Measurements from ENCODE around the gene CIPC. TPM values are rescaled to one million over a fixed set of nuclear protein-coding genes. Genes with fewer than 3 reads are reported as not detected.
A peak's percentile ranks its signal among the peaks of the same experiment; 100 is the strongest.

The CIPC gene
- total and polyA plus RNA-seq, 2 donors = 10.5 to 11.7 TPM

- H3K9me3 ChIP-seq (ENCODE audit: control insufficient read depth in 2 of 2, insufficient read depth in 1 of 2, low read length in 1 of 2) = peaks cover 0 to 3% of the 10 kb centered on the region in 2 donors
- H3K4me3 ChIP-seq (ENCODE audit: low read length in 2 of 2) = no peak overlapping the region
- whole genome bisulfite sequencing = 29% methylated on average over 8 of the region's 8 CpGs
- no peak overlapping the region for H3K27ac ChIP-seq (ENCODE audit: low read depth in 1 of 2, low read length in 1 of 2)
- H3K4me1 ChIP-seq (ENCODE audit: control insufficient read depth in 2 of 2, insufficient read depth in 2 of 2, low read length in 2 of 2) = peaks cover 5 to 14% of the 10 kb centered on the region in 2 donors
- H3K27me3 ChIP-seq (ENCODE audit: control insufficient read depth in 2 of 2, insufficient read depth in 1 of 2, low read length in 1 of 2) = no peaks in the 10 kb centered on the region
- peak in 8 of 9 donors; percentile 63 to 88 (median 74) for DNase-seq (ENCODE audit: low read depth in 6 of 9, low spot score in 9 of 9)
- H3K36me3 ChIP-seq (ENCODE audit: control insufficient read depth in 2 of 2, insufficient read depth in 2 of 2, low read length in 1 of 2) = no peaks in the 10 kb centered on the region
Observed at GRCh38 chr14:77094672-77095284, 3.3 kb upstream of the CIPC start.

- Histone ChIP-seq H3K27ac (ENCODE audit: low read depth in 1 of 2, low read length in 1 of 2) (peak overlapping the region; percentile 92 to 98), H3K36me3 (ENCODE audit: control insufficient read depth in 2 of 2, insufficient read depth in 2 of 2, low read length in 1 of 2) (no peaks in the 10 kb centered on the region), H3K9me3 (ENCODE audit: control insufficient read depth in 2 of 2, insufficient read depth in 1 of 2, low read length in 1 of 2) (no peaks in the 10 kb centered on the region), H3K4me3 (ENCODE audit: low read length in 2 of 2) (peak overlapping the region; percentile 60 to 96), H3K4me1 (ENCODE audit: control insufficient read depth in 2 of 2, insufficient read depth in 2 of 2, low read length in 2 of 2) (peaks cover 5 to 14% of the 10 kb centered on the region in 2 donors), H3K27me3 (ENCODE audit: control insufficient read depth in 2 of 2, insufficient read depth in 1 of 2, low read length in 1 of 2) (no peaks in the 10 kb centered on the region)
- DNase-seq (ENCODE audit: low read depth in 6 of 9, low spot score in 9 of 9) = peak in 2 of 9 donors; percentile 50 to 74
- WGBS = 8% methylated on average over 20 of the region's 20 CpGs
Observed at GRCh38 chr14:77097006-77097699, 905 bp upstream of the CIPC start.

GRCh38 chr14:77098529-77099353 is 683 bp downstream of the CIPC start:
- WGBS = 15% methylated on average over 23 of the region's 23 CpGs
- Histone ChIP-seq H3K9me3 (ENCODE audit: control insufficient read depth in 2 of 2, insufficient read depth in 1 of 2, low read length in 1 of 2) (no peaks in the 10 kb centered on the region), H3K27ac (ENCODE audit: low read depth in 1 of 2, low read length in 1 of 2) (peak overlapping the region; percentile 84 to 89), H3K27me3 (ENCODE audit: control insufficient read depth in 2 of 2, insufficient read depth in 1 of 2, low read length in 1 of 2) (no peaks in the 10 kb centered on the region), H3K4me3 (ENCODE audit: low read length in 2 of 2) (peak overlapping the region; percentile 60 to 96), H3K4me1 (ENCODE audit: control insufficient read depth in 2 of 2, insufficient read depth in 2 of 2, low read length in 2 of 2) (peaks cover 5 to 14% of the 10 kb centered on the region in 2 donors), H3K36me3 (ENCODE audit: control insufficient read depth in 2 of 2, insufficient read depth in 2 of 2, low read length in 1 of 2) (peaks cover 0 to 3% of the 10 kb centered on the region in 2 donors)
- peak in 3 of 9 donors; percentile 10 to 43 (median 24) for DNase-seq (ENCODE audit: low read depth in 6 of 9, low spot score in 9 of 9)

DNA sequence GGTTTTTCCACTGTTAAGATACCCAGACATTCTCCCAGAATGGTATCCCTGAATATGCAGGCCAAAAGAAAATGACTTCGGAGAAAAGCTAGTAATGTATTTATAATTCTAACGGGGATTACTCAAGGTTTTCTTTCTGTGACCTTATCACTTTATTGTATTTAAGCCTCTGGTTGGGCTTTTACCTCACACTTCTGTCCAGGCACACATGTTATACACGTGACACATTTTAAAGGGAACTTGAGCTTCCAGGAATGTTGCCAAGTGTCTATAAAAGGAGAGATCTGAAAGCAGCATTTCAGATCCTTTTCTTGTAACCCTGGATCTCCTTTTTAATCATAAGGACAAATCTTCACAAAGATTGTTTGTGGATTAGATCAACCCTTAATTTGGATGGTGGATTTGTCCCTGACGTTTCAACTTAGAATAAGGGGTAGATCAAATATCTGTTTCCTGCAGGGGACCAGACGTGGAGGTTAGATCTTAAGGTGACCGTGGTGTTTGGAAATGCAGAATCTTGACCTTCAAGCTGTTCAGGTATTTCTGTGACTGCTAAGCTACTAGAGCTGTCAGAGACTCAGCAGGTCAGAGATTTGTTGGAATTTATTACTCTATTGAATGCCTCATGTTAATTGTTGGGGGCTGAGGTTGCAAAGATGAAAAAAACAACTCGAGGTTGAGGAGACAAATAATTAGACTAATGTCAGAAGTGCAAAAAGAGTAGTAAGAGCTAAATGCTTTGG is 1.5 kb downstream of the CIPC start:
- Histone ChIP-seq H3K27me3 (ENCODE audit: control insufficient read depth in 2 of 2, insufficient read depth in 1 of 2, low read length in 1 of 2) (no peaks in the 10 kb centered on the region), H3K36me3 (ENCODE audit: control insufficient read depth in 2 of 2, insufficient read depth in 2 of 2, low read length in 1 of 2) (peaks cover 0 to 5% of the 10 kb centered on the region in 2 donors), H3K9me3 (ENCODE audit: control insufficient read depth in 2 of 2, insufficient read depth in 1 of 2, low read length in 1 of 2) (no peaks in the 10 kb centered on the region), H3K4me1 (ENCODE audit: control insufficient read depth in 2 of 2, insufficient read depth in 2 of 2, low read length in 2 of 2) (peaks cover 5 to 14% of the 10 kb centered on the region in 2 donors), H3K4me3 (ENCODE audit: low read length in 2 of 2) (no peak overlapping the region), H3K27ac (ENCODE audit: low read depth in 1 of 2, low read length in 1 of 2) (no peak overlapping the region)
- WGBS = 77% methylated on average over 7 of the region's 7 CpGs
- DNase-seq (ENCODE audit: low read depth in 6 of 9, low spot score in 9 of 9) = peak in 1 of 9 donors; percentile 17

GRCh38 chr14:77100961-77101360 is 2.9 kb downstream of the CIPC start:
- peaks cover 5% of the 10 kb centered on the region in 2 donors for H3K36me3 ChIP-seq (ENCODE audit: control insufficient read depth in 2 of 2, insufficient read depth in 2 of 2, low read length in 1 of 2)
- no peaks in the 10 kb centered on the region for H3K27me3 ChIP-seq (ENCODE audit: control insufficient read depth in 2 of 2, insufficient read depth in 1 of 2, low read length in 1 of 2)
- 90% methylated on average over 3 of the region's 3 CpGs for WGBS
- H3K27ac ChIP-seq (ENCODE audit: low read depth in 1 of 2, low read length in 1 of 2) = no peak overlapping the region
- H3K9me3 ChIP-seq (ENCODE audit: control insufficient read depth in 2 of 2, insufficient read depth in 1 of 2, low read length in 1 of 2) = no peaks in the 10 kb centered on the region
- DNase-seq (ENCODE audit: low read depth in 6 of 9, low spot score in 9 of 9) = no peak
- H3K4me1 ChIP-seq (ENCODE audit: control insufficient read depth in 2 of 2, insufficient read depth in 2 of 2, low read length in 2 of 2) = peaks cover 5 to 14% of the 10 kb centered on the region in 2 donors
- no peak overlapping the region for H3K4me3 ChIP-seq (ENCODE audit: low read length in 2 of 2)

GRCh38 chr14:77102154-77102553 is 4.1 kb downstream of the CIPC start:
- 97% methylated on average over 4 of the region's 4 CpGs for WGBS
- no peak overlapping the region for H3K4me3 ChIP-seq (ENCODE audit: low read length in 2 of 2)
- peaks cover 5 to 12% of the 10 kb centered on the region in 2 donors for H3K36me3 ChIP-seq (ENCODE audit: control insufficient read depth in 2 of 2, insufficient read depth in 2 of 2, low read length in 1 of 2)
- H3K27me3 ChIP-seq (ENCODE audit: control insufficient read depth in 2 of 2, insufficient read depth in 1 of 2, low read length in 1 of 2) = no peaks in the 10 kb centered on the region
- H3K27ac ChIP-seq (ENCODE audit: low read depth in 1 of 2, low read length in 1 of 2) = no peak overlapping the region
- H3K9me3 ChIP-seq (ENCODE audit: control insufficient read depth in 2 of 2, insufficient read depth in 1 of 2, low read length in 1 of 2) = no peaks in the 10 kb centered on the region
- no peak for DNase-seq (ENCODE audit: low read depth in 6 of 9, low spot score in 9 of 9)
- peaks cover under 1 to 9% of the 10 kb centered on the region in 2 donors for H3K4me1 ChIP-seq (ENCODE audit: control insufficient read depth in 2 of 2, insufficient read depth in 2 of 2, low read length in 2 of 2)

GRCh38 chr14:77103475-77103874 is 5.4 kb downstream of the CIPC start:
- H3K27ac ChIP-seq (ENCODE audit: low read depth in 1 of 2, low read length in 1 of 2) = no peak overlapping the region
- H3K4me1 ChIP-seq (ENCODE audit: control insufficient read depth in 2 of 2, insufficient read depth in 2 of 2, low read length in 2 of 2) = peaks cover 0 to 6% of the 10 kb centered on the region in 2 donors
- H3K36me3 ChIP-seq (ENCODE audit: control insufficient read depth in 2 of 2, insufficient read depth in 2 of 2, low read length in 1 of 2) = peaks cover 9 to 12% of the 10 kb centered on the region in 2 donors

DNA sequence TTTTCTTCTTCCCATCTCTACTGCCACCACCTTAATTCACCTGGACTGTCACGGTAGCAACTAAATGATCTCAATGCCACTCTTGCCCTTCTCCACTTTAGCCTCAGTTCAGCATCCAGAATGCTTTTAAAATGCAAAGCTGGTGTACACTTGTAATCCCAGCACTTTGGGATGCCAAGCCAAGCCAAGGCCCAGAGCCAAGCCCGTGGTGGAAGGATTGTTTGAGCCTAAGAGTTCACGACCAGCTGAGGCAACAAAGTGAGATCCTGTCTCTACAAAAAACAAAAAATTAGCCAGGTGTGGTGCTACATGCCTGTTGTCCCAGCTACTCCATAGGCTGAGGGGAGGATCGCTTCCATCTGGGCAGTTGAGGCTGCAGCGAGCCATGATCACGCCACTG is 5.9 kb downstream of the CIPC start:
- H3K4me3 ChIP-seq (ENCODE audit: low read length in 2 of 2) = no peak overlapping the region
- H3K27me3 ChIP-seq (ENCODE audit: control insufficient read depth in 2 of 2, insufficient read depth in 1 of 2, low read length in 1 of 2) = no peaks in the 10 kb centered on the region
- peaks cover 0 to 2% of the 10 kb centered on the region in 2 donors for H3K4me1 ChIP-seq (ENCODE audit: control insufficient read depth in 2 of 2, insufficient read depth in 2 of 2, low read length in 2 of 2)
- WGBS = 97% methylated on average over 6 of the region's 6 CpGs
- DNase-seq (ENCODE audit: low read depth in 6 of 9, low spot score in 9 of 9) = no peak
- no peak overlapping the region for H3K27ac ChIP-seq (ENCODE audit: low read depth in 1 of 2, low read length in 1 of 2)
- H3K36me3 ChIP-seq (ENCODE audit: control insufficient read depth in 2 of 2, insufficient read depth in 2 of 2, low read length in 1 of 2) = peaks cover 12 to 13% of the 10 kb centered on the region in 2 donors
- no peaks in the 10 kb centered on the region for H3K9me3 ChIP-seq (ENCODE audit: control insufficient read depth in 2 of 2, insufficient read depth in 1 of 2, low read length in 1 of 2)

More at GRCh38 chr14:77103475-77103874, 5.4 kb downstream of the CIPC start:
- no peak for DNase-seq (ENCODE audit: low read depth in 6 of 9, low spot score in 9 of 9)
- Histone ChIP-seq H3K9me3 (ENCODE audit: control insufficient read depth in 2 of 2, insufficient read depth in 1 of 2, low read length in 1 of 2) (no peaks in the 10 kb centered on the region), H3K4me3 (ENCODE audit: low read length in 2 of 2) (no peak overlapping the region), H3K27me3 (ENCODE audit: control insufficient read depth in 2 of 2, insufficient read depth in 1 of 2, low read length in 1 of 2) (no peaks in the 10 kb centered on the region)
